ENCODE results near the gene KRT14.
"Not testable (repeated sequence)": the region's sequence is repeated elsewhere in the genome, so short reads cannot be mapped to it uniquely, and the experiment has no call there.

The KRT14 gene

DNA sequence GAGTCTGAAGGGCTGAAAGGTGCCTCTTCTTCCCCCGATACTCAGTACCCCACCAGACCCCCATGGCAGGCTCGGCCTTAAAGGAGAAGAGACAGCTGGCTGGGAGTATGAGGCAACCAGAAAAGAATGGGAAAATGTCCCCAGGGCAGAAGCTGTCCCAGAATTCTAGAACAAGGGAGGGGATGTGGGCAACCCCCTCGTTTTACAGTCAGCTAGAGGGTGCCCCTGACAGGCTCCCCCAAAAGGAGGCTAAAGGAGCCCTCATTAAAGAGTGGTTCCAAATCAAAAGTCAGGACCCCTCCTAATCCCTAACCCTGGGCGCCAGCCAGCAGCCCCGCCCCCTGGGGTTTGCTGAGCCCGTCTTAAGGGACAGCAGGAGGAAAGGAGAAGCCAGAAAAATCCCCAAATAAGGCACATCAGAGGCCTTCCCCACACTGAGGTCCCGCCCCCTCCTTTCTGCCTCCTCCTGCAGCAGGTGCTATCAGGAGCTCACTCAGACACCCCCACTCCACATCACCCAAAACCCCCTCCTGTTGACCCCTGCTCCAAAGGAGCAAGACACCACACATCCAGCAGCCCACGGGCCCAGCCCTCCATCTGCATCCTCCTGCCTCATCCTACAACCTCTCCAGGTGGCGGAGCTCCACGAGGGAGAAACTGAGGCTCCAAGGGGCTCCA lies 36.6 kb upstream of the KRT14 start:
- not testable (repeated sequence) for DNase-seq (ENCODE audit: low spot score)

DNA sequence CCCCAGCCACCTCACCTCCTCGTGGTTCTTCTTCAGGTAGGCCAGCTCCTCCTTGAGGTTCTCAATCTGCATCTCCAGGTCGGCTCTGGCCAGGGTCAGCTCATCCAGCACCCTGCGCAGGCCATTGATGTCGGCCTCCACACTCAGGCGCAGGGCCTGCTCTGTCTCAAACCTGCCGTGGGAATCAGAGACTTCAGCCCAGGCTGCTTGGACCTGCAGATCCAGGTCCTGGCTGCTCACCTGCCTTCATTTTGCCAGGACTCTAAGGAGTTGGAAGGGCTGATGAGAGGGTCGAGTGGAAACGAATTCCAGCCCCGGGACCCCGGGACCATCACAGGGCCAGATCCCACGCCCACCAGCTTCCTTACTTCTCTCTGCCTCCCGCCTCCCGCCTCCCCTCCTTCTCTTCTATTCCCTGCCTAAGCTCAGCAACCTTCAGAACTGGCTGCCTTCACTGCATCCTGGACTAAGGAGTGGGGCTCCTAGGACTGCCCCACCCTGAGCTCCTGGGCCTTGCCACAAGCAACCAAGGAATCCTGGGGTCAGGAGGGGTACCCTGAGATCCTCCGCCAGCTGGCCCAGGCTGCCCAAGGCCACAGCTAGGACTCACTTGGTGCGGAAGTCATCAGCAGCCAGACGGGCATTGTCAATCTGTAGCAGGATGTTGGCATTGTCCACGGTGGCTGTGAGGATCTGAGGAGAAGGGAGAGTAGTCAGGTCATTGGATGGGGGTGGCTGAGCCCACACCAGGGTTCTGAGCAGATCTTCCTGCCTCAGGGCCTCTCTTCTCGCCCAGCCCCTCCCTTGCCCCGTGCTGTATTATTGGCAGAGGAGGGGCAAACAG lies 35.9 kb upstream of the KRT14 start:
- not testable (repeated sequence) for DNase-seq (ENCODE audit: low spot score)

GRCh38 chr17:41621916-41622315 lies 35.2 kb upstream of the KRT14 start:
- no peak for DNase-seq (ENCODE audit: low spot score)

- DNase-seq (ENCODE audit: low spot score): not testable (repeated sequence)
Observed at GRCh38 chr17:41621435-41621817, 34.7 kb upstream of the KRT14 start.

GRCh38 chr17:41620583-41621434 lies 34.1 kb upstream of the KRT14 start:
- no peak for DNase-seq (ENCODE audit: low spot score)

DNA sequence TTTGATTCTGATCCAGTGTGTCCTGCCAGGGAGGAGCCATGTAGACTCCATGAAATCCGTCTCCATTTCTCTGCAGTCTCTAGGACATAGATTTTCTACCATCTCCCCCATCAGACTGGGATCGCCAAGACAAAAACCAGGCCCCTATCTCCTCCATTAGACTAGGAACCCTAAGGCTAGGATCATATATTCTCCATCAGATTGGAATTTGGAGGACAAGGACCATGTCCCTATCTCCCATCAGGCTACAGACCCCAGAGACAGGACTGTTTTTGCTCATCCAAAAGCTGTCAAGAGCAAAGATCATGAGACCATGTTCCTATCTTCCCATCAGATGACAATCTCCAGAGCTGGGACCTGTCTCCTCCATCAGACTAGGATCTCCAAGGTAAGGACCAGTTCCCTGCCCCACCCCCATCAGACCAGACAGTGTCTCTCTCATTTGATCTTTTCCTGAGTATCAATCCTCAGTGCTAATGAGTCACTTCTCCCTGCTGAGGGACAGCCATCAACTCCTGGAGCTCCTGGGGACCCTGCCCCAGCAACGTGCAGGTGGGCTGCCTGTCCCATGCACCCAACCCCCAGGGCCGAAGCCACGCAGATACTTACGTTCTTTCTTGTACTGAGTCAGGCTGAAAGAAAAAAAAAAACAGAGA lies 33.4 kb upstream of the KRT14 start:
- DNase-seq (ENCODE audit: low spot score): not testable (repeated sequence)

DNA sequence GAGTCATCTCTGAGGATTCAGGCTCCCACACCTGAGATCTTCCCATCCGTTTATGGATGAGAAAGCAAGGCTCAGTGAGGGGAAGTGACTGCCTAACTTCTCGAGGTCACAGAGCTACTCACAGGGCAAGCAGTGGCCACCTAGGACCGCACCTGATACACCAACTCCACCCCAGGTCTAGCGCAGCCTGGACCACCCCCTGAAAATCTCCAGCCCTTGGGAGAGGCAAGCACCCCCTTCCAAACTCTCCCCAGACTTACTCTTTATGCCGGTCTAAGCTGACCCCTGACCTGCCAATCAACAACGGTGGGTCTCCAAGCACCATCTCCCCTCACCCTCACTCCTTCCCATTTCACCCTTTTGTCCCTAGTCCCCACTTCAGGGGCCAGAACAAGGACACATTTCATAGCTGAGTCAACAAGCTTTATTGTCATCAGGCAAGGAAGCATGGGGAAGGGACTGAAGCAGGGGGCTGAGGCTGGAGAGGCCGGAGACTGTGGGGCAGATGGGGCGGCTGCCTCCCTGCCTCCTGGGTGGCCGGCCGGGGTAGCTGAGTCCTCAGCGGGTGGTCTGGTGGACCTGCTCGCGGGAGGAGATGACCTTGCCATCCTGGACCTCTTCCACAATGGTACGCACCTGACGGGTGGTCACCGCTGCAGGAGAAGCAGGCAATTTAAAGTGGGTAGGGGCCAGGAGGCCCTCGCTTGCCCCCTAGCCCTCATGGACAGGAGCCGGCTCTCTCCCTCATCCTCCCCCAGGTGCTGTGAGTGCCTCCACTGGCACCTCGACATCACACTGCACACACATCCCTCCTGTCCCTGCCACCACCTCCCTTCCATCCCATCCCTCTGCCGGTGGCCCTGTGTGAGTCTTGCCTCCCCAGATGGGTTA lies 32.6 kb upstream of the KRT14 start:
- DNase-seq (ENCODE audit: low spot score): peak; percentile 55

DNA sequence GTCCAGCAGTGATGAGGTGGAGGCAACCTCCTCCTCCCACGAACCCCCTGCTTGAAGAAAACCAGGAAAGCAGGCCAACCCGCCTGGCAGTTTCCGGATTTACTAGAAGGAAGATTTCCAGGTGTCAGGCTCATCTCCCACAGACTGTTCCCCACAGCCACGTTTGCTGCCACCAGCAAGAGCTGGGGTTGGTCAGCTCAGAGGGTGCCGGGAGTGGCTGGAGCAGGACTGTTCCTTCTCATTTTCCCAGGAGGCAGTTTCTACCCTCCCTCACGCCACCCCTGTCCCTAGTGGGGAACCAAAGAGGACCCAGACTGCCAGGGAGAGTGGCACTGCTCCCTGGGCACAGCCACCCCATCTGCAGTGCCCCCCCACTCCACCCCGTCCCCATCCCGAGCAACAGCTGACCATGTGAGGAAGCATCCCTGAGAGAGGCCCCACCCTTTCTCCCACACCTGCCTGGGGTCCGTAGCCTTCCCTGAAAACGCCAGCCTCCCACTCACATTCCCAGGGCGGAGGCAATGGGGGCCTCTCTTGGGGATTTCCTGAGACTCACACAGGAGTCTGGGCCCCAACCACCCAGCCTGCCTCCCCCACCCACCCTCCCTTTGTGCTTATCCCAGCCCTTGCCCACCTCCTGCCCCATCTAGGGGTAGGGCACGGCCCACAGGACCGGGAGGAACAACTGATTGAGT lies 31.8 kb upstream of the KRT14 start:
- no peak for DNase-seq (ENCODE audit: low spot score)

DNA sequence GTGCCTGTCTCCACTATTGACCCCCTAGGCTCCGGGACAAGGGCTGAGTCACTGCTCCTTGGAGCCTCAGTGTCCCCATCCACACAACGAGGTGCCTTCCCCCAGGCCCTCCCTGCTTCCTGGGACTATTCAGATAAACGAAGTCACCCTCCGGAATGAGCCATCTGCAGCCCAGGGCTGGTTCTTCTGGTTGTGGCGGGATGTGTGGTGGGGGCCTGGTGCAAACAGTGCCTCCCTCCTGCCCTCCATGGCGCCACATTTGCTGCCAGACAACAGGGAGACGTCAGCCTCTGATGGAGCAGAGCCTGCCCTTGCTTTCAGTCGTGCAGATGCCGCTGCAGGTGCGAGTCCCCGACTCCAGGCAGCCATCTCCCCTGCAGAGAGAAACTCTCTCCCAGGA lies 31.0 kb upstream of the KRT14 start:
- no peak for DNase-seq (ENCODE audit: low spot score)

DNA sequence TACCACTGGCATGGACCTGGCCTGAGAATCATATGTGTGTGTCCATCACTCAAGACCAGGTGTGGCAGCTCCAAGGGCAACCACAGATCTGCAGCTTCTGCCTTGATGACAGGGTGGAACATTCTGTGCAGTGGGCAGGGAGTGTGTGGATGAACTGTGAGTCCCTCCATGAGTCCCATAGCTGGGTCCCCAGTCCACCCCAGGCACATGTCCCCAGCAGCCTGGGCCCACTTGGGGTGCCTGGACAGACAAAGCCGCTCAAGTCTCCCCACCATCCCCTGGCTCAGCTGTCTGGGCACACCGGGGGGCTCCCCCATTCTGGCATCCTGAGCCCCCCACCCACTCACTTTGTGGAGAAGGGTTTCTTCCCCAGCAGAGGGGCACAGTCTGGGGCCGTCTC lies 30.4 kb upstream of the KRT14 start:
- DNase-seq (ENCODE audit: low spot score): no peak

- DNase-seq (ENCODE audit: low spot score): not testable (repeated sequence)
Observed at GRCh38 chr17:41616486-41616885, 29.8 kb upstream of the KRT14 start.

- DNase-seq (ENCODE audit: low spot score): peak; percentile 73
Observed at GRCh38 chr17:41615454-41615853, 28.8 kb upstream of the KRT14 start.

DNA sequence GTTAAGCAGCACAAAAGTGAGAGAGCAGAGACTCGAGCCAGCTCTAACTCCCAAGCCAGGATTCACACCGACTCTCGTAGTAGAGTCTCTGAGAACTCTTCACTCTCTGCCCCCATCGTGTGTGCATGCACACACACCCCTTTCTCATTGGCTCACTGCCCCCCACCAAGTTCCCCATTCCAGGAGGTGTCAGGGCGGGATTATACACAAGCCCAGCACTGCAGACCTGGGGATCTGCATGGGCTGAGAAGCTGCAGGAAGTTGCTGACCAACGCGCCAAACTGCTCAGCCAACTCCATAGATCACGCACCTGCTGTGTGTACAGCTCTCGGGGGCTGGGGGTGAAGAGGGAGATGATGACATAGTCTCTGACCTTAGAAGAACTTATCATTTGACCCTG lies 28.1 kb upstream of the KRT14 start:
- not testable (repeated sequence) for DNase-seq (ENCODE audit: low spot score)

GRCh38 chr17:41614098-41614497 lies 27.4 kb upstream of the KRT14 start:
- DNase-seq (ENCODE audit: low spot score): no peak

- no peak for DNase-seq (ENCODE audit: low spot score)
Observed at GRCh38 chr17:41613277-41614082, 26.8 kb upstream of the KRT14 start.

GRCh38 chr17:41612376-41613160 lies 25.9 kb upstream of the KRT14 start, which contains the start of gene KRT16:
TSS of gene KRT16 (minus strand) at chr17:41612767. CDS start at chr17:41612688, 79 bp downstream.
- DNase-seq (ENCODE audit: low spot score): peak; percentile 70

- no peak for DNase-seq (ENCODE audit: low spot score)
Observed at GRCh38 chr17:41610965-41611640, 24.4 kb upstream of the KRT14 start.

DNA sequence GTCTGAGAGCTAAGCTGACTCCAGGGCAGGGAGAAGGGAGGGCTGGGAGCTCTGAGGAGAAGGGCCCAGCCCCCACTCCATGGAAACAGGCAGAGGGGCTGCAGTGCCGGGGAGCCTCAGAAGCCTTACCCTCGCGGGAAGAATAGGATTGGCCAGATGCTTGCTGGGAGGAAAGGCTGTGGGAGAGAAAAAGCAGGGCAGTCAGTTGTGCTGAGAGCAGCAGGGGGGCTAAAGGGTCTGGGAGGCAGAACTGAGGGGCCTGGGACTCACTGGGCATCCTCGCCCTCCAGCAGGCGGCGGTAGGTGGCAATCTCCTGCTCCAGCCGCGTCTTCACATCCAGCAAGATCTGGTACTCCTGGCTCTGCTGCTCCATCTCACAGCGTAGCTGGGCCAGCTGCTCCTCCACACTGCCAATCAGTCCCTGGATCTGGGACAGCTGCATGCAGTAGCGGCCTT lies 23.4 kb upstream of the KRT14 start:
- not testable (repeated sequence) for DNase-seq (ENCODE audit: low spot score)

All from SW480 (cell line).